ENCODE measurements around the gene SRD5A1. TPM values are rescaled to one million over a fixed set of nuclear protein-coding genes. Genes with fewer than 3 reads are reported as not detected.

SRD5A1 gene
- total and polyA plus RNA-seq, 2 of the 8 experiments (the other 6 are each of a cell fraction or from before 2014, with no cell fraction given) = 34.7 to 42.4 TPM

DNA sequence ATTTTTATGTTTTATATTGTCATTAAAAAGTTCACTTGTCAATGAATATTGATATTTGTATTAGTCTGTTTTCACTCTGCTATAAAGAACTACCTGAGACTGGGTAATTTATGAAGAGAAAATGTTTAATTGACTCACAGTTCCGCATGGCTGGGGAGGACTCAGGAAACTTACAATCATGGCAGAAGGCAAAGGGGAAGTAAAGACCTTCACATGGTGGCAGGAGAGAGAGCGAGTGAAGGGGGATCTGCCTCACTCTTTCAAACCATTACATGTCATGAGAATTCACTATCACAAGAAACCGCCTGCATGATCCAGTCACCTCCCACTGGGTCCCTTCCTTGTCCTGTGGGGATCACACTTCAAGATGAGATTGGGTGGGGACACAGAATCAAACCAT, 27.4 kb downstream of the SRD5A1 start:
- Histone ChIP-seq H3K23ac (ENCODE audit: insufficient read length) (no peak overlapping the region), H2BK20ac (ENCODE audit: low read length) (no peak overlapping the region), H3K27ac (ENCODE audit: low read depth, low read length) (no peak overlapping the region), H3K27me3 (replicated peaks in 1 of 4; ENCODE audit: control insufficient read depth in 3 of 4, extremely low read depth in 1 of 4, insufficient read depth in 3 of 4, low read length in 3 of 4) (no peaks in the 10 kb centered on the region), H3K23me2 (ENCODE audit: low read depth, low read length) (no peaks in the 10 kb centered on the region), H2BK12ac (ENCODE audit: low read depth, low read length) (no peak overlapping the region), H3K9ac (replicated peaks in 1 of 4; ENCODE audit: extremely low read depth in 1 of 4, low read depth in 3 of 4, low read length in 3 of 4) (no peak overlapping the region), H4K91ac (replicated peaks; ENCODE audit: insufficient read length, low read length) (no peak overlapping the region), H4K20me1 (replicated peaks in 1 of 2; ENCODE audit: control insufficient read depth in 1 of 2, insufficient read depth in 2 of 2, low read length in 2 of 2) (peaks cover 0 to 1% of the 10 kb centered on the region in 2 experiments), H3K14ac (ENCODE audit: insufficient read length) (no peak overlapping the region), H3K4me1 (replicated peaks in 1 of 4; ENCODE audit: control insufficient read depth in 3 of 4, insufficient read depth in 4 of 4, low read length in 3 of 4) (peaks cover 0 to 2% (median 0%) of the 10 kb centered on the region in 4 experiments; a peak in 1 of 7 replicates), H2AFZ (ENCODE audit: low read length) (no peak overlapping the region), H4K8ac (ENCODE audit: extremely low read depth, insufficient read depth, low read length) (no peak overlapping the region), H3K4me3 (ENCODE audit: extremely low read depth in 1 of 4, insufficient read depth in 2 of 4, low read depth in 3 of 4, low read length in 4 of 4) (no peak overlapping the region), H3K18ac (ENCODE audit: extremely low read depth, low read length) (no peak overlapping the region), H2BK120ac (replicated peaks; ENCODE audit: low read depth, low read length) (no peak overlapping the region), H3K4ac (replicated peaks; ENCODE audit: insufficient read length, low read depth, low read length) (no peak overlapping the region), H3K56ac (replicated peaks; ENCODE audit: insufficient read length, low read depth, low read length) (no peak overlapping the region), H2BK5ac (ENCODE audit: low read depth, low read length) (no peak overlapping the region), H3K36me3 (ENCODE audit: control insufficient read depth in 2 of 4, insufficient read depth in 4 of 4, low read length in 3 of 4) (peaks cover 2 to 18% (median 7%) of the 10 kb centered on the region in 4 experiments; a peak in 6 of 8 replicates), H2BK15ac (ENCODE audit: low read length) (no peak overlapping the region), H3K79me1 (ENCODE audit: low read depth, low read length) (no peaks in the 10 kb centered on the region), H3K9me3 (ENCODE audit: insufficient read depth in 2 of 2, low read depth in 1 of 2, low read length in 1 of 2) (no peaks in the 10 kb centered on the region; a peak in 1 of 4 replicates), H3K79me2 (ENCODE audit: control insufficient read depth in 1 of 2, insufficient read depth in 2 of 2, low read length in 2 of 2) (no peaks in the 10 kb centered on the region), H4K5ac (ENCODE audit: insufficient read length, low read depth, low read length) (no peak overlapping the region), H3K4me2 (ENCODE audit: insufficient read depth in 1 of 2, low read depth in 2 of 2, low read length in 2 of 2) (no peak overlapping the region), H2AK5ac (ENCODE audit: low read depth, low read length) (no peak overlapping the region)
- ChIA-PET CTCF (ENCODE audit: partially characterized antibody) (no interaction called here), POLR2A (ENCODE audit: partially characterized antibody) (no interaction called here)
- TF ChIP-seq POLR2AphosphoS5 (IDR thresholded peaks at IDR 0.05; ENCODE audit: low read depth, low read length) = no peak
- DNase-seq (ENCODE audit: low read depth in 1 of 2, low spot score in 2 of 2) (no peak), FAIRE-seq (no peak)
- WGBS, 2 experiments (ENCODE audit: extremely low coverage in 1 of 2, insufficient coverage in 1 of 2, insufficient read length in 1 of 2, insufficient replicate concordance in 2 of 2, low coverage in 1 of 2, low lambda C conversion rate in 2 of 2, missing lambda C conversion rate in 1 of 2) = 95% methylated on average over 3 of the region's 3 CpGs; no CpG with 5 or more reads in 1 of the 2 experiments

All from H1 (cell line).